Measurements from ENCODE around the gene DOCK2.

GRCh38 chr5:169909945-169910344 is 272.9 kb downstream of the DOCK2 start:
- TF ChIP-seq POLR2AphosphoS5 (IDR thresholded peaks at IDR 0.05; ENCODE audit: borderline replicate concordance, low read depth, low read length) (no peak), EZH2 (IDR thresholded peaks at IDR 0.05) (no peak)
